Esophagus squamous epithelium (tissue), 4 donors: Measurements from ENCODE around the gene PRKAA1.

Experiments
- CTCF ChIP-seq, 6 experiments: fragments of 450-650 bp in 4 of 6; fragments of 200-600 bp in 2 of 6; sonication (generic) in 2 of 6; IDR thresholded peaks; one replicate each; pipeline ENCODE4 v1.5.1; 2016 to 2019; ENCODE audit warnings: antibody characterized with exemption in 6 of 6, mild to moderate bottlenecking in 4 of 6, moderate library complexity in 4 of 6
- POLR2A ChIP-seq, 4 donors: fragments of 450-650 bp; IDR thresholded peaks; one replicate each; pipeline ENCODE4 v1.6.1; 2017; ENCODE audit warnings: antibody characterized with exemption in 4 of 4, mild to moderate bottlenecking in 4 of 4, moderate library complexity in 3 of 4

- TF ChIP-seq CTCF (IDR thresholded peaks at IDR 0.05) (no peak), POLR2A (IDR thresholded peaks at IDR 0.05) (no peak)
Measured at GRCh38 chr5:40790947-40791593, 7.1 kb downstream of the PRKAA1 start.
